Endodermal cell (in vitro differentiated cells): ENCODE data around the gene MIOS. TPM values are rescaled to one million over a fixed set of nuclear protein-coding genes. Genes with fewer than 3 reads are reported as not detected.

ENCODE experiments used
- DNase-seq: peaks from one replicate; pipeline ENCODE4 v3.0.0-alpha.2; 2017
- H3K27ac ChIP-seq: 2 replicates; pipeline ENCODE4 v1.5.1; 2013; ENCODE audit warnings: mild to moderate bottlenecking, low read depth, low read length, moderate library complexity
- H3K27me3 ChIP-seq: 2 replicates; pipeline ENCODE4 v1.6.1; 2013; ENCODE audit warnings: mild to moderate bottlenecking, low read length, moderate library complexity; ENCODE audit not compliant: insufficient read depth, control insufficient read depth, poor library complexity, severe bottlenecking
- H3K36me3 ChIP-seq: 2 replicates; pipeline ENCODE4 v1.7.0; 2013; ENCODE audit warnings: mild to moderate bottlenecking, low read length, moderate library complexity; ENCODE audit not compliant: control insufficient read depth, insufficient read depth
- H3K4me1 ChIP-seq: one replicate; pipeline ENCODE4 v1.7.0; 2013; ENCODE audit warnings: low read length; ENCODE audit not compliant: control insufficient read depth, insufficient read depth
- H3K4me3 ChIP-seq: 2 replicates; pipeline ENCODE4 v1.5.1; 2013; ENCODE audit warnings: mild to moderate bottlenecking, low read length, moderate library complexity
- H3K9ac ChIP-seq: 2 replicates; pipeline ENCODE4 v1.6.1; 2013; ENCODE audit warnings: mild to moderate bottlenecking, low read length, moderate library complexity; ENCODE audit not compliant: poor library complexity, severe bottlenecking; ENCODE audit errors: extremely low read depth
- H3K9me3 ChIP-seq: 2 replicates; pipeline ENCODE4 v1.6.1; 2013; ENCODE audit warnings: mild to moderate bottlenecking, low read length, moderate library complexity; ENCODE audit not compliant: control insufficient read depth
- H3K27ac Mint-ChIP-seq: 2 replicates; pipeline ENCODE4 v1.8.0; 2020; ENCODE audit warnings: mixed read lengths
- H3K27me3 Mint-ChIP-seq: 2 replicates; pipeline ENCODE4 v1.8.0; 2021; ENCODE audit warnings: mild to moderate bottlenecking, mixed read lengths; ENCODE audit not compliant: insufficient read depth
- H3K36me3 Mint-ChIP-seq: 2 replicates; pipeline ENCODE4 v1.8.0; 2020; ENCODE audit warnings: low read depth, mixed read lengths
- H3K4me1 Mint-ChIP-seq: 2 replicates; pipeline ENCODE4 v1.8.0; 2020; ENCODE audit warnings: mixed read lengths
- H3K4me3 Mint-ChIP-seq: 2 replicates; pipeline ENCODE4 v1.8.0; 2020; ENCODE audit warnings: mild to moderate bottlenecking, moderate library complexity, mixed read lengths
- H3K9me3 Mint-ChIP-seq: 2 replicates; pipeline ENCODE4 v1.8.0; 2020; ENCODE audit warnings: mild to moderate bottlenecking, mixed read lengths
- CTCF ChIP-seq: fragments of 200-600 bp; sonication (generic); conservative IDR thresholded peaks from 2 replicates; pipeline ENCODE4 v1.5.0; 2021; ENCODE audit warnings: antibody characterized with exemption, mild to moderate bottlenecking
- WGBS, 2 experiments: methylation state at CpG; one replicate each; pipeline versions ENCODE4 v1.1.5 to v1.1.7; 2013; ENCODE audit warnings: missing lambda C conversion rate in 2 of 2, mixed read lengths in 1 of 2; ENCODE audit not compliant: insufficient coverage in 1 of 2, insufficient read length in 1 of 2; 5-methylcytosine and 5-hydroxymethylcytosine counted together
- total RNA-seq, 2 donors: library from RNA; stranded (reverse); fragmentation: NEBNext Ultra II Directional in 1 of 2; extraction: Animal tissue kit (Norgen Biotek cat#: 25700) in 1 of 2; gene quantifications; 2 replicates in 1 of 2; 3 replicates in 1 of 2; pipeline ENCODE4 v1.2.1, GENCODE V29; 2021

MIOS gene
- total RNA-seq, 2 donors from 2014 or later = 53.3 to 55.8 TPM

GRCh38 chr7:7640221-7641128 is 73.8 kb downstream of the MIOS start, which contains the start of gene UMAD1:
Gene UMAD1 (plus strand): TSS chr7:7640752. CDS start chr7:7673372, 32,620 bp downstream.
- Mint-ChIP-seq H3K27ac (peak within 1 kb of the TSS; percentile 99), H3K9me3 (no peaks in the 10 kb centered on the region), H3K36me3 (peaks cover 23% of the 10 kb centered on the region), H3K27me3 (no peaks in the 10 kb centered on the region), H3K4me3 (peak within 1 kb of the TSS; percentile 100), H3K4me1 (peaks cover 19% of the 10 kb centered on the region)
- Histone ChIP-seq H3K4me1 (no peaks in the 10 kb centered on the region), H3K4me3 (peak within 1 kb of the TSS; percentile 96), H3K27ac (peak within 1 kb of the TSS; percentile 67), H3K36me3 (peaks cover 9% of the 10 kb centered on the region), H3K9me3 (no peaks in the 10 kb centered on the region), H3K9ac (peak within 1 kb of the TSS; percentile 79), H3K27me3 (no peaks in the 10 kb centered on the region)
- DNase-seq = peak; percentile 99
- 0% methylated on average over 41 to 68 of the region's 68 CpGs for WGBS, 2 experiments
- TF ChIP-seq CTCF = no peak

- no peak for TF ChIP-seq CTCF
- 8 to 17% methylated on average over 14 to 22 of the region's 22 CpGs for WGBS, 2 experiments
- peaks cover 19% of the 10 kb centered on the region for H3K4me1 Mint-ChIP-seq
Observed at GRCh38 chr7:7641129-7641663, 74.5 kb downstream of the MIOS start.

GRCh38 chr7:7642081-7642480 is 75.4 kb downstream of the MIOS start:
- Histone ChIP-seq H3K27me3 (no peaks in the 10 kb centered on the region), H3K36me3 (no peaks in the 10 kb centered on the region), H3K27ac (no peak overlapping the region), H3K9me3 (peaks cover 6% of the 10 kb centered on the region), H3K4me3 (peak overlapping the region; percentile 96), H3K9ac (no peak overlapping the region), H3K4me1 (no peaks in the 10 kb centered on the region)
- Mint-ChIP-seq H3K27ac (no peak overlapping the region), H3K27me3 (no peaks in the 10 kb centered on the region), H3K4me3 (peak overlapping the region; percentile 100), H3K36me3 (peaks cover 26% of the 10 kb centered on the region), H3K4me1 (peaks cover 19% of the 10 kb centered on the region), H3K9me3 (peaks cover 13% of the 10 kb centered on the region)
- 81% methylated on average over 6 of the region's 6 CpGs; no CpG with 5 or more reads in 1 of the 2 experiments for WGBS, 2 experiments
- no peak for DNase-seq
- no peak for TF ChIP-seq CTCF

More at GRCh38 chr7:7641129-7641663, 74.5 kb downstream of the MIOS start:
- Histone ChIP-seq H3K9me3 (no peaks in the 10 kb centered on the region), H3K9ac (peak overlapping the region; percentile 79), H3K27me3 (no peaks in the 10 kb centered on the region), H3K27ac (no peak overlapping the region), H3K36me3 (peaks cover 9% of the 10 kb centered on the region), H3K4me1 (no peaks in the 10 kb centered on the region), H3K4me3 (peak overlapping the region; percentile 96)
- no peaks in the 10 kb centered on the region for H3K27me3 Mint-ChIP-seq
- peaks cover 24% of the 10 kb centered on the region for H3K36me3 Mint-ChIP-seq
- peak overlapping the region; percentile 99 for H3K27ac Mint-ChIP-seq
- peak overlapping the region; percentile 100 for H3K4me3 Mint-ChIP-seq
- no peak for DNase-seq
- peaks cover 6% of the 10 kb centered on the region for H3K9me3 Mint-ChIP-seq
